GM19438 (cell line): ENCODE measurements around the gene CNTN6.

Source experiments
- ATAC-seq: cut with Tn5 transposase; IDR thresholded peaks from one replicate; pipeline ENCODE4 v1.9.1; 2021; ENCODE audit warnings: low read depth; ENCODE audit not compliant: unreplicated experiment

Gene CNTN6

GRCh38 chr3:1171320-1171719 lies 78.5 kb downstream of the CNTN6 start:
- no peak for ATAC-seq

GRCh38 chr3:1172644-1173043 lies 79.8 kb downstream of the CNTN6 start:
- ATAC-seq = no peak

- no peak for ATAC-seq
Observed at GRCh38 chr3:1179146-1179545, 86.3 kb downstream of the CNTN6 start.

- no peak for ATAC-seq
Observed at GRCh38 chr3:1183320-1184048, 90.7 kb downstream of the CNTN6 start.

GRCh38 chr3:1190569-1190968 lies 97.7 kb downstream of the CNTN6 start:
- ATAC-seq = no peak

- ATAC-seq = no peak
Observed at GRCh38 chr3:1191026-1191425, 98.2 kb downstream of the CNTN6 start.

GRCh38 chr3:1195947-1196346 lies 103.1 kb downstream of the CNTN6 start:
- ATAC-seq = no peak

GRCh38 chr3:1197051-1197450 lies 104.2 kb downstream of the CNTN6 start:
- ATAC-seq = no peak

GRCh38 chr3:1200371-1200770 lies 107.5 kb downstream of the CNTN6 start:
- ATAC-seq = no peak

- no peak for ATAC-seq
Observed at GRCh38 chr3:1207904-1208303, 115.1 kb downstream of the CNTN6 start.

- no peak for ATAC-seq
Observed at GRCh38 chr3:1214933-1215332, 122.1 kb downstream of the CNTN6 start.

- no peak for ATAC-seq
Observed at GRCh38 chr3:1216856-1217255, 124.0 kb downstream of the CNTN6 start.

GRCh38 chr3:1227111-1227510 lies 134.3 kb downstream of the CNTN6 start:
- ATAC-seq = no peak

- ATAC-seq = no peak
Observed at GRCh38 chr3:1228289-1228688, 135.5 kb downstream of the CNTN6 start.

GRCh38 chr3:1230920-1231319 lies 138.1 kb downstream of the CNTN6 start:
- ATAC-seq = no peak

GRCh38 chr3:1232276-1232675 lies 139.5 kb downstream of the CNTN6 start:
- no peak for ATAC-seq

- ATAC-seq = no peak
Observed at GRCh38 chr3:1235526-1236120, 142.8 kb downstream of the CNTN6 start.

- ATAC-seq = no peak
Observed at GRCh38 chr3:1251282-1252060, 158.6 kb downstream of the CNTN6 start.

- no peak for ATAC-seq
Observed at GRCh38 chr3:1252061-1252430, 159.2 kb downstream of the CNTN6 start.

- ATAC-seq = no peak
Observed at GRCh38 chr3:1262246-1262645, 169.4 kb downstream of the CNTN6 start.

- no peak for ATAC-seq
Observed at GRCh38 chr3:1263121-1263520, 170.3 kb downstream of the CNTN6 start.

GRCh38 chr3:1269808-1270207 lies 177.0 kb downstream of the CNTN6 start:
- no peak for ATAC-seq
